Activated naive CD4-positive, alpha-beta T cell treated with anti-CD3 and anti-CD28 coated beads for 36 hours (primary cell): ENCODE measurements around the gene SIVA1. TPM values are rescaled to one million over a fixed set of nuclear protein-coding genes. Genes with fewer than 3 reads are reported as not detected.

Source experiments
- CTCF ChIA-PET: fragments of 350-600 bp; sonication (Branson Sonifier 250); formaldehyde crosslinking; loops from one replicate; lab custom pipeline; 2021; ENCODE audit warnings: antibody characterized with exemption; lab: Charles Lee
- DNase-seq: peaks from one replicate; pipeline ENCODE4 v3.0.0-alpha.2; 2020
- H3K27ac Mint-ChIP-seq: one replicate; pipeline ENCODE4 v1.8.0; 2021; ENCODE audit warnings: mild to moderate bottlenecking, mixed read lengths
- H3K27me3 Mint-ChIP-seq: one replicate; pipeline ENCODE4 v1.8.0; 2021; ENCODE audit warnings: low read depth, mixed read lengths
- H3K36me3 Mint-ChIP-seq: one replicate; pipeline ENCODE4 v1.8.0; 2021; ENCODE audit warnings: low read depth, mixed read lengths
- H3K4me1 Mint-ChIP-seq: one replicate; pipeline ENCODE4 v1.8.0; 2021; ENCODE audit warnings: low read depth, mixed read lengths
- H3K4me3 Mint-ChIP-seq: one replicate; pipeline ENCODE4 v1.8.0; 2021; ENCODE audit warnings: mild to moderate bottlenecking, moderate library complexity, mixed read lengths
- H3K9me3 Mint-ChIP-seq: one replicate; pipeline ENCODE4 v1.8.0; 2021; ENCODE audit warnings: mixed read lengths
- intact Hi-C: fragments of 100-400 bp; cut with micrococcal nuclease; formaldehyde crosslinking; loops from one replicate; pipeline ENCODE4 v1.15.1; 2023
- total RNA-seq, 2 experiments: library from RNA; stranded (reverse); gene quantifications; one replicate each; pipeline ENCODE4 v1.2.3, GENCODE V29; 2021

Gene SIVA1
- total RNA-seq, 2 experiments from 2014 or later, result 86.1 to 92.7 TPM

GRCh38 chr14:104803912-104804410 lies 51.0 kb downstream of the SIVA1 start:
- Mint-ChIP-seq H3K27me3 (no peaks in the 10 kb centered on the region), H3K4me3 (no peak overlapping the region)

GRCh38 chr14:104804481-104805325 lies 51.8 kb downstream of the SIVA1 start:
- Mint-ChIP-seq H3K4me3 (no peak overlapping the region), H3K27me3 (no peaks in the 10 kb centered on the region), H3K9me3 (no peaks in the 10 kb centered on the region), H3K36me3 (peaks cover 2% of the 10 kb centered on the region), H3K27ac (no peak overlapping the region), H3K4me1 (peaks cover 15% of the 10 kb centered on the region)
- no peak for DNase-seq
- intact Hi-C loops, result no loop called here
- CTCF ChIA-PET, result interaction anchor here (0.9 kb wide), 1 partner anchor 14 kb away, joined by 3 read pairs; no protein-coding TSS in a partner anchor

More at GRCh38 chr14:104803912-104804410, 51.0 kb downstream of the SIVA1 start:
- Mint-ChIP-seq H3K9me3 (no peaks in the 10 kb centered on the region), H3K4me1 (peaks cover 15% of the 10 kb centered on the region), H3K27ac (no peak overlapping the region), H3K36me3 (peaks cover 2% of the 10 kb centered on the region)
- DNase-seq, result no peak
- intact Hi-C loops, result no loop called here
- CTCF ChIA-PET, result interaction anchor here (0.9 kb wide), 1 partner anchor 15 kb away, joined by 3 read pairs; no protein-coding TSS in a partner anchor

GRCh38 chr14:104805326-104805678 lies 52.4 kb downstream of the SIVA1 start:
- CTCF ChIA-PET, result no interaction called here
- Mint-ChIP-seq H3K27ac (no peak overlapping the region), H3K36me3 (peaks cover 2% of the 10 kb centered on the region), H3K9me3 (no peaks in the 10 kb centered on the region), H3K4me3 (no peak overlapping the region), H3K4me1 (peaks cover 13% of the 10 kb centered on the region), H3K27me3 (no peaks in the 10 kb centered on the region)
- intact Hi-C loops, result no loop called here
- no peak for DNase-seq

GRCh38 chr14:104805941-104806624 lies 53.1 kb downstream of the SIVA1 start:
- H3K4me3 Mint-ChIP-seq, result no peak overlapping the region
- no peak for DNase-seq
- no peaks in the 10 kb centered on the region for H3K9me3 Mint-ChIP-seq
- CTCF ChIA-PET, result no interaction called here
- H3K36me3 Mint-ChIP-seq, result peaks cover 2% of the 10 kb centered on the region
- intact Hi-C loops, result no loop called here
- no peak overlapping the region for H3K27ac Mint-ChIP-seq
- no peaks in the 10 kb centered on the region for H3K27me3 Mint-ChIP-seq
- H3K4me1 Mint-ChIP-seq, result peaks cover 13% of the 10 kb centered on the region

- no peaks in the 10 kb centered on the region for H3K27me3 Mint-ChIP-seq
- peaks cover 7% of the 10 kb centered on the region for H3K4me1 Mint-ChIP-seq
- H3K9me3 Mint-ChIP-seq, result no peaks in the 10 kb centered on the region
- no peak overlapping the region for H3K27ac Mint-ChIP-seq
- intact Hi-C loops, result no loop called here
- no peak overlapping the region for H3K4me3 Mint-ChIP-seq
- no peak for DNase-seq
- H3K36me3 Mint-ChIP-seq, result peaks cover 2% of the 10 kb centered on the region
- CTCF ChIA-PET, result no interaction called here
Measured at GRCh38 chr14:104806625-104807465, 53.9 kb downstream of the SIVA1 start.

- no peak overlapping the region for H3K4me3 Mint-ChIP-seq
- no peaks in the 10 kb centered on the region for H3K9me3 Mint-ChIP-seq
- H3K27me3 Mint-ChIP-seq, result no peaks in the 10 kb centered on the region
- H3K36me3 Mint-ChIP-seq, result no peaks in the 10 kb centered on the region
- DNase-seq, result no peak
- no peaks in the 10 kb centered on the region for H3K4me1 Mint-ChIP-seq
- H3K27ac Mint-ChIP-seq, result no peak overlapping the region
- CTCF ChIA-PET, result no interaction called here
- intact Hi-C loops, result no loop called here
Measured at GRCh38 chr14:104808456-104808855, 55.5 kb downstream of the SIVA1 start.

Other genes starting within 250 kb of the SIVA1 start
- gene C14orf180, start 173.4 kb upstream of the SIVA1 start, total RNA-seq, result not detected
- gene TMEM179, start 148.4 kb upstream of the SIVA1 start, total RNA-seq, result under 1 TPM; 0.17 to 0.21 TPM
- 10 to 100 TPM; 50.7 to 50.9 TPM for gene INF2, start 63.5 kb upstream of the SIVA1 start, total RNA-seq
- 1 to 10 TPM; 5.1 to 5.5 TPM for gene ADSS1, start 28.9 kb upstream of the SIVA1 start, total RNA-seq
- 100 to 1,000 TPM; 114 to 115 TPM for gene AKT1, start 42.6 kb downstream of the SIVA1 start, total RNA-seq
- 1 to 10 TPM; 1.3 to 1.6 TPM for gene ZBTB42, start 48.0 kb downstream of the SIVA1 start, total RNA-seq
- gene CEP170B, start 112.1 kb downstream of the SIVA1 start, total RNA-seq, result 1 to 10 TPM; 3.3 TPM
- not detected for gene PLD4, start 171.7 kb downstream of the SIVA1 start, total RNA-seq
- gene AHNAK2, start 225.2 kb downstream of the SIVA1 start, total RNA-seq, result under 1 TPM; 0.10 TPM
- under 1 TPM; 0.40 to 0.43 TPM for gene CLBA1, start 232.6 kb downstream of the SIVA1 start, total RNA-seq